Body of pancreas (tissue), 4 donors: ENCODE data around the gene MEIOC. TPM values are rescaled to one million over a fixed set of nuclear protein-coding genes. Genes with fewer than 3 reads are reported as not detected.

Experiments used
- ATAC-seq: fragments of 150-250 bp; one replicate; pipeline ENCODE4 v1.9.1; 2016
- DNase-seq, 4 donors: peaks; one replicate each; pipeline ENCODE4 v3.0.0-alpha.2; 2019
- H3K27ac ChIP-seq, 4 donors: fragments of 200-600 bp; sonication (generic); 1 replicate in 3 of 4; 2 replicates in 1 of 4; pipeline versions ENCODE4 v1.5.1 to v1.6.1; 2016 to 2019; ENCODE audit warnings: mild to moderate bottlenecking in 1 of 4, mixed read lengths in 1 of 4, moderate library complexity in 1 of 4
- H3K27me3 ChIP-seq, 2 donors: fragments of 200-600 bp; sonication (generic); one replicate each; pipeline ENCODE4 v1.6.0; 2016; ENCODE audit warnings: mild to moderate bottlenecking in 1 of 2
- H3K36me3 ChIP-seq, 2 donors: fragments of 200-600 bp; sonication (generic); replicated peaks in 1 of 2; 2 replicates each; pipeline ENCODE4 v1.5.1; 2016; ENCODE audit warnings: low read depth in 2 of 2; ENCODE audit not compliant: insufficient read depth in 1 of 2
- H3K4me1 ChIP-seq: fragments of 200-600 bp; sonication (generic); one replicate; pipeline ENCODE4 v1.6.0; 2016
- H3K4me3 ChIP-seq, 2 donors: fragments of 200-600 bp; sonication (generic); 1 replicate in 1 of 2; 2 replicates in 1 of 2; pipeline ENCODE4 v1.5.1; 2016 to 2019
- H3K9me3 ChIP-seq, 3 donors: fragments of 200-600 bp; sonication (generic); 1 replicate in 2 of 3; 2 replicates in 1 of 3; pipeline ENCODE4 v1.5.1; 2016
- POLR2A ChIP-seq, 3 donors: fragments of 450-650 bp; IDR thresholded peaks; one replicate each; pipeline ENCODE4 v1.6.1; 2016; ENCODE audit warnings: antibody characterized with exemption in 3 of 3, mild to moderate bottlenecking in 2 of 3
- WGBS, 2 donors: methylation state at CpG; one replicate each; pipeline ENCODE4 v1.1.5; 2017; 5-methylcytosine and 5-hydroxymethylcytosine counted together
- intact Hi-C: fragments of 100-400 bp; cut with DNase I; formaldehyde crosslinking; loops from one replicate; pipeline ENCODE4 v1.15.1; 2023
- small RNA-seq: library from RNA; depleted of rRNA; stranded (forward); fragments of <200 nt; gene quantifications from one replicate; pipeline ENCODE3, GENCODE V24; 2016
- total RNA-seq, 2 donors: library from RNA; depleted of rRNA; stranded (reverse); fragments of >200 nt; gene quantifications; one replicate each; pipeline ENCODE4 v1.1.0, GENCODE V29; 2016
- TF ChIP-seq, protein P1 (sequence below), 7 experiments: fragments of 450-650 bp in 4 of 7; fragments of 200-600 bp in 3 of 7; sonication (generic) in 3 of 7; IDR thresholded peaks; one replicate each; pipeline ENCODE4 v1.5.1; 2016 to 2019; ENCODE audit warnings: antibody characterized with exemption in 7 of 7

Gene MEIOC
- total RNA-seq, 2 donors from 2014 or later: not detected

GRCh38 chr17:44722254-44722653, 66.0 kb downstream of the MEIOC start:
- ATAC-seq: no peak
- 70 to 72% methylated on average over 5 of the region's 5 CpGs for WGBS, 2 donors
- no peak overlapping the region for H3K4me3 ChIP-seq
- H3K9me3 ChIP-seq: no peaks in the 10 kb centered on the region
- TF ChIP-seq, protein P1, sequence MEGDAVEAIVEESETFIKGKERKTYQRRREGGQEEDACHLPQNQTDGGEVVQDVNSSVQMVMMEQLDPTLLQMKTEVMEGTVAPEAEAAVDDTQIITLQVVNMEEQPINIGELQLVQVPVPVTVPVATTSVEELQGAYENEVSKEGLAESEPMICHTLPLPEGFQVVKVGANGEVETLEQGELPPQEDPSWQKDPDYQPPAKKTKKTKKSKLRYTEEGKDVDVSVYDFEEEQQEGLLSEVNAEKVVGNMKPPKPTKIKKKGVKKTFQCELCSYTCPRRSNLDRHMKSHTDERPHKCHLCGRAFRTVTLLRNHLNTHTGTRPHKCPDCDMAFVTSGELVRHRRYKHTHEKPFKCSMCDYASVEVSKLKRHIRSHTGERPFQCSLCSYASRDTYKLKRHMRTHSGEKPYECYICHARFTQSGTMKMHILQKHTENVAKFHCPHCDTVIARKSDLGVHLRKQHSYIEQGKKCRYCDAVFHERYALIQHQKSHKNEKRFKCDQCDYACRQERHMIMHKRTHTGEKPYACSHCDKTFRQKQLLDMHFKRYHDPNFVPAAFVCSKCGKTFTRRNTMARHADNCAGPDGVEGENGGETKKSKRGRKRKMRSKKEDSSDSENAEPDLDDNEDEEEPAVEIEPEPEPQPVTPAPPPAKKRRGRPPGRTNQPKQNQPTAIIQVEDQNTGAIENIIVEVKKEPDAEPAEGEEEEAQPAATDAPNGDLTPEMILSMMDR (IDR thresholded peaks at IDR 0.05): no peak
- no peak for TF ChIP-seq POLR2A (IDR thresholded peaks at IDR 0.05)
- no peaks in the 10 kb centered on the region for H3K4me1 ChIP-seq
- H3K27ac ChIP-seq: no peak overlapping the region
- no peaks in the 10 kb centered on the region for H3K36me3 ChIP-seq
- intact Hi-C loops: no loop called here
- no peaks in the 10 kb centered on the region for H3K27me3 ChIP-seq
- no peak for DNase-seq

Small RNA genes lying within 50 kb of the gene (small RNA-seq; reads per million reads assigned to genes)
- gene RN7SL819P: not detected
- not detected for gene SMCO4P1

Other genes starting within 250 kb of the MEIOC start
- 10 to 100 TPM; 25.7 to 33.9 TPM for gene GPATCH8, start 153.1 kb upstream of the MEIOC start, total RNA-seq
- gene FZD2, start 99.0 kb upstream of the MEIOC start, total RNA-seq: under 1 TPM in 1 of 2 donors, not detected in 1; 0.52 TPM
- 1 to 10 TPM; 5.9 to 7.0 TPM for gene CCDC43, start 33.3 kb downstream of the MEIOC start, total RNA-seq
- gene DBF4B, start 52.2 kb downstream of the MEIOC start, total RNA-seq: 1 to 10 TPM; 2.0 to 3.4 TPM
- under 1 TPM; under 0.01 TPM for gene ADAM11, start 102.5 kb downstream of the MEIOC start, total RNA-seq
- 1 to 10 TPM; 1.6 to 2.6 TPM for gene GJC1, start 173.8 kb downstream of the MEIOC start, total RNA-seq
- gene HIGD1B, start 191.4 kb downstream of the MEIOC start, total RNA-seq: 1 to 10 TPM in 1 of 2 donors, not detected in 1; 9.6 TPM
- 10 to 100 TPM; 31.6 to 49.8 TPM for gene EFTUD2, start 243.0 kb downstream of the MEIOC start, total RNA-seq